HG03103 (cell line): Measurements from ENCODE around the gene FUNDC2.

Experiments
- ATAC-seq: cut with Tn5 transposase; IDR thresholded peaks from one replicate; pipeline ENCODE4 v1.9.1; 2021; ENCODE audit warnings: low read depth; ENCODE audit not compliant: unreplicated experiment

The FUNDC2 gene

DNA sequence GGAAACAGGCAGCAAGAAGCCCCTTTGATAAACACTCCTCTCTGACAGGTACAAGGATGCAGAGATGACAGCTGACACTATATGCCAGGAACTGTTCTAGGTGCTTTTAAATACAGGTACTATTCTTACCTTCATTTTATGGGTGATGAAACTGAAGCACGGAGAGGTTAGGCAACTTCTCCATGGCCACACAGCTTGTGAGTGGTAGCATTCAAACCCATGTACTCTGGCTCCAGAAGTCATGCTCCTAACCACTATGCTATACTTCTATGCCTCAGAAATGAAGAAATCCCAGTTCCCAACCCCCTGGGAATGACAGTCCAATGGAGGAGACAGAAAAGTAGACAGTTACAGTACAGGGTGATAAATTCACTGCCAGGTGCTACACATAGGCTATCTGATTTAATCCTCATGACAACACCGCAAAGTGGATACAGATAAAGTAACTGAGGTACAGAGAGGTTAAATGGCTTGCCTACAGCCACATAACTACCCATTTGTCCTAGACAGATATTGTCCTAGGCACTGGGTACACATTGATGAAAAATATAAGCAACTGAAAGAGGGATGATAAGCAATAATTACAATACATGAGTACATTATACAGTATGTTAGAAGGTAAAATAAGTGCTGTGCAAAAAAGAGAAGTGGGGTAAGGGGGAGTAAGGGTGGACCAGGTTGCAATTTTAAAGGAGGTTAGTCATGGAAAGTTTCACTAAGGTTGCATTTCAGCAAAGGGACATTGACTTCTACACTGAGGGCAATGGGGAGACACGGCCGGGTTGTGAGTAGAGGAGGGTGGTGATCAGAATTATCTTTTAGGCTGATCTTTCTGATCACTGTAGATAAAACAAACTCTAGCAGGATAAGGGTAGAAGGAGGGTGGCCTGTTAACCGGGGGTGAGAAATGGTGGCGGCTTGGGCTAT lies 2.5 kb upstream of the FUNDC2 start:
- no peak for ATAC-seq

DNA sequence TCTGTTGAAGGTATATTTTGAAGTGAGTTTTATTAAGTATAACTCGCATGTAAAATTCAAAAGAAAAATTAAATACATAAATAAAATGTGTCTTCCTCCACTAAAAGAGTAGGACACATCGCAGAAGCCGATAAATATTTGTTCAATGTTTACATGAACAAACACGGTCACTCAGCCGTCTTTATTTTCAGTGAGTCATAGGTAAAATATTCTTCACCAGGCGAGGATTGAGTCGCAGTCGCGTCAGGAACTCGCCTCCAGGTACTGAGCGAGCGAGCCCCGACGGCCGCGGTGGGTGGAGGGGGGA lies 271 bp upstream of the FUNDC2 start:
- no peak for ATAC-seq

- no peak for ATAC-seq
Measured at GRCh38 chrX:155027509-155028066, 944 bp downstream of the FUNDC2 start.

- ATAC-seq: no peak
Measured at GRCh38 chrX:155028129-155028528, 1.5 kb downstream of the FUNDC2 start.

DNA sequence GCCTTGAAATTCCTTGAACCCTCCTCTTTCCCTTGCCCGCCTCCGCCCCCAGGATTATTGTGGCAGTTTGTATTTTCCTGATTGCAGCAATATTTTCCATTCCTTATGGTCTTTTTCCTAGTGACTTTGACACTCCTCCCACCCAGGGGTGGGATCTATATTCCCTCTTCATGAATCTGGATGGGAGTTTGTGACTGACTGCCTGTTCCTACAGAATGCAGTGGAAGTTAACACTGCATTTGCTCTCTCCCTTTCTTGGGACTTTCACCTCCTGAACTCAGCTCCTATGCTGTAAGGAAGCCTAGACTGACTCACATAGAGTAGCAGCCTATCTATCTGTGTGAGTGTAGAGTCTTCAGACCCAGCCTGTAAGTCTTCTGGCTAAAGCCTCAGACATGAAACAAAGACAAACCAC lies 2.2 kb downstream of the FUNDC2 start:
- no peak for ATAC-seq

GRCh38 chrX:155031657-155032056 lies 5.0 kb downstream of the FUNDC2 start:
- ATAC-seq: no peak

- no peak for ATAC-seq
Measured at GRCh38 chrX:155035688-155036087, 9.0 kb downstream of the FUNDC2 start.

DNA sequence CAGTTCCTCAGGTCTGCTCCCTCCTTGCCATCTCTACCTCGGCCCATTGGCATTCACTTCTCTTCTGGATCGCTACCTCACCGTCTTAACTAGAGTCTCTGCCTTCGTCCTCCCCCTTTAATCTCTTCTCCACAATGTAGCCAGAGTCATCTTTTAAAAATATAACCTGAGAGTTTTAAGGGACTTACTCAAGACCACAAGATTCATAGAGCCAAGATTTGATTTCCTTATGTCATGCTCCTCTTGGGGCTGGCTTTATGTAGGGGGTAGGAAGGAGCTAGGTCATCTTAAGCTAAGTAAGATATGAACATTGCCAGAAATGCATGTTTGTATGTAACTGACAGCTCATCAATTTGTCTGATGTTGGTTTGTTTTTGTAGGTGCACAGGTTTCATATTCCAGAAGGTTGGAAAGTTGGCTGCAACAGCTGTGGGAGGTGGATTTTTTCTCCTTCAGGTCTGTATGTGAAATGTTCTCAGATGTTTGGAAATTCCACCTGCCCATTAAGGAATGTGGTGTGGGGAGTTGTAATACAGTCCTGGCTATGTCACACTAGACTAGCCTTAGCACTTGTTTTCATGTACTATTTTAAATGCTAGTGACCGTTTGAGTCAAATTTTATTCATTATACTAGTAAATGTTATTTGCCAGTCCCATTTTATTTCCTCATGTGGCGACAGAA lies 19.6 kb downstream of the FUNDC2 start:
- no peak for ATAC-seq

- no peak for ATAC-seq
Measured at GRCh38 chrX:155046811-155047528, 20.3 kb downstream of the FUNDC2 start.

DNA sequence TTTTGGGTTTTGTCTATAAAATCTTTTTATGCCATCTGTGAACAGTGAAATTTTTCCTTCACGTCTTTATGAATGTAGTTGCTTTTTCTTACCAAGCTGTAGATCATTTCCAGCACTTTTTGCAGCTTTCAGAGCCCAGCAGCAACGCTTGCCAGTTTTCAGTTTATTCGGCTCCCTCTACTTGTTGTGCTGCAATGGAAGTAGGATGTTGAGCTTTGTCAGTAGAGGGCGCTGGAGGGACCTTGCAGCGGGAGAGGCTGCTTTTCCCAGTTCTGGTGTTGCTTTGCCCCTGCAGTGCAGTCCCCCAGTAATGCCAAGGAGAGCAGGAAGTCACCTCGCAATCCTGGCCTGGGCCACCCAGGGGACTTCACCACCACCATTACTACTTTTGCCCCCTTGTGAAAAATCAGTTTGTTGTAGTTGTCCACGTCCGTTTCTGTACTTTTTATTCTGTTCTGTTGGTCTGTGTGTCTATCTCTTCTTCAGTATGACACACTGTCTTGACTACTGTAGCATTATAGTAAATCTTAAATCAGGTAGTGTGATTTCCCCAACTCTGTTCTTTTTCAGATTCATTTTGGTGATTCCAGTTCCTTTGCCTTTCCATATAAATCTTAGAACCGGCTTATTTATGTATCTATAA lies 22.5 kb downstream of the FUNDC2 start:
- no peak for ATAC-seq

GRCh38 chrX:155052738-155053498 lies 26.3 kb downstream of the FUNDC2 start:
- no peak for ATAC-seq

DNA sequence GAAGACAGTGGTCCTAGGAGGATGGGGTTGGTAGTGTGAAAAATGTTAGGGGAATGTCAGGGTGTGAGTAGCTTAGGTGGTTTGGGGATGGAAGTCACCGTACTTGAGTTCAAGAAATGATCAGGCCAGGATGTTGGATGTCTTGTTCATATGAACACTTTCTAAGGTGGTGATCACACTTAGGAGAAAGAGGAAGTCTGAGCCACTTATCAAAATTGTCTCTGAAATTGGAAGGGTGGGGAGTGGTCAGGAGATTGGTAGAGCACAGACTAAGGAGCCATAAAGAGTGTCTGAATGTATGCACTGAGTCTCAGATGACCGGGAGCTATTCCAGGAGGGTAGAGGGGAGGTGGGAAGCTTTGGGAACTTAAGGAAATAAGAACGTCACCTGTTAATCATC lies 27.0 kb downstream of the FUNDC2 start:
- ATAC-seq: no peak

DNA sequence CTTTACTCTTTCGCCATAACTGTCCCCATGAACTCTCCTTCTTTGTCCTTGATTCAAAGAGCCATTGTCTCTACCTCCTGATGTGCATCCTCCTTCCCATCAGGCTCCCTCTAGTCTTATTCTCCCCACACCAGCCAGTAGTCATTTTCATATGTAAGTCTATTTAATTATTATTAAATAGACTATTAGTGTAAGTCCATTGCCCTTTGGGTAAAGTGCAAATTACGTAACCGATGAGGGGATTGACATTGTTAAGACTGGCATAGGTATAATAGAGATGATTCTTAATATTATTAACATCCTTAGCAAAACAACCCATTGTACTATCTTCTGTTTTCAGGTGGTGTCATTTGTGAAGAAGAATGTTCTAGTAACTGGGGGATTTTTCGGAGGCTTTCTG lies 27.6 kb downstream of the FUNDC2 start:
- ATAC-seq: no peak

DNA sequence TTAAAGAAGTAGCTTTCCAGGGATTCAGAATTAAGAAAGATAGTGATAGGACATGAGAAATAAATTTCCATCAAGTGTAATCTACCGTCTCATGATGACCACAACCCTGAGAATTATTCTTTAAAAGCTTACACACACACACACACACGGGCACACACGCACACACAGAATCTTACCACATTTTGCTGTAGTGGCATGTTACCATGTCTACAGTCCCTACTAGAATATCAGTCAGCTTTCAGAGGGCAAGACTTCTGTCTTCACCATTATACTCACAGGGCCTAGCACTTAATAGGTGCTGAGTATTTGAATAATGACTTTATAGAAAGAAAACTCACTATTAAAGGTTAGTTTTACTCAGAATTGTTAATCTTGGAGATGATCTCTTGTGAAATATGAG lies 28.9 kb downstream of the FUNDC2 start:
- no peak for ATAC-seq

- ATAC-seq: no peak
Measured at GRCh38 chrX:155056471-155056870, 29.8 kb downstream of the FUNDC2 start.

DNA sequence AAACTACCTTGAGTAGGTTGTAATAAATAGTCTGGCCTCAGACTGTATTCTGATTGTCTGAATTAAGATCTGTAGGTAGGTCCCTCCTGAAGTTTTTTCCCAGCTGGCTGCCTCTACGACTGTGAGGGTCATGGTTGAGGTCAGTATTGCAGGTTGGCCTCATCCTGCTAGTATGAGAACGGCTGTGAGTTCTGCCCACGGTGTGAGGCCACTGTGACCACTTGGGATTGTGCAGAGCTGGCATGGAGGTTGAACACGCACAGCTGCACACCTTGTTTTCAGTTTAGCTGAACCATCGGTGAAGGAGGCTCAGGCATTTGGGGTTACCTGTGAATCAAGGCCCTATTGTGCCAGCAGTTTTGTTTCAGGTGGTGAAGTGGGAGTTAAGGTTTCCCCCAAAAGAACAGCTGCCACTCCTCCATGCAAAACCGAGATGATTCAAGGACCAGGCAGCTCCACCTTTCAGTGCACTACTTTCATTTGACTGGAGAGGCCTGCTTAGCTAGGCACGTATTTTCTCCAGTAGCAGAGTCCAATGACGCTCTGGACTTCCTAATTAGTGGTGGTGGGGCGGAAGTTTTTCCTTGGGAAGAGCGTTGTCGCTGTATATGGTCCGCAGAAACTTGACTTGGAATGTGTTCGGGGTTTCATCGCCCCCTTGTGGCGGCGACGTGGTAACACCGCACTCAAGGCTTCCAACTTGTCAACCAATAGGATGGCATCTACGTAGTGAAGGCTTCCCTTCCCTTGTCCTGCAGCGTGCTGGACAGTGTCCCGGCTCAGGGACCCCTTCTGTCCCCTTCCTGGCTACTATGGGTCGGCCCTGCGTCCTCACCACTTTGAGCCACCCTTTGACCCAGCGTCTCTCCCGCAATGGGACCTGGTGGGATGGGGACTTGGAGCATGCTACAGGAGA lies 30.5 kb downstream of the FUNDC2 start:
- ATAC-seq: no peak

DNA sequence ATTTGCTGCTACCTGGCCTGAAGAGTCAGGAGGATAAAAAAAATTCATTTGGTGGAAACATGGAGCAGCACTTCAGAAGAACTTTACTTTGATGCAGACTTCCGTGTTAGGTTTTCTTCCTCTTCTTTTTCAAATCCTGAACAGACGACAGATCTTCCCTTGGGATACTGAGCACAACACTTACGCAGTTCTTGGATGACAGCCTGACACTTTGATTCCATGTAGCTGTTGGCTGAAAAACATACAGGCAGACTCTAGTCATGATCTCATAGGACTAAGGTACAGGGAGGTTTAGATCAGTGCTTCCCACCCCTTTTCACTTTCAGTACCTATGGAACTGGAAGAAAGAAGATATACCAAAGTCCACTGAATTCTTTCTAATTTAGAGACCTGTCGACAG lies 35.1 kb downstream of the FUNDC2 start:
- no peak for ATAC-seq

DNA sequence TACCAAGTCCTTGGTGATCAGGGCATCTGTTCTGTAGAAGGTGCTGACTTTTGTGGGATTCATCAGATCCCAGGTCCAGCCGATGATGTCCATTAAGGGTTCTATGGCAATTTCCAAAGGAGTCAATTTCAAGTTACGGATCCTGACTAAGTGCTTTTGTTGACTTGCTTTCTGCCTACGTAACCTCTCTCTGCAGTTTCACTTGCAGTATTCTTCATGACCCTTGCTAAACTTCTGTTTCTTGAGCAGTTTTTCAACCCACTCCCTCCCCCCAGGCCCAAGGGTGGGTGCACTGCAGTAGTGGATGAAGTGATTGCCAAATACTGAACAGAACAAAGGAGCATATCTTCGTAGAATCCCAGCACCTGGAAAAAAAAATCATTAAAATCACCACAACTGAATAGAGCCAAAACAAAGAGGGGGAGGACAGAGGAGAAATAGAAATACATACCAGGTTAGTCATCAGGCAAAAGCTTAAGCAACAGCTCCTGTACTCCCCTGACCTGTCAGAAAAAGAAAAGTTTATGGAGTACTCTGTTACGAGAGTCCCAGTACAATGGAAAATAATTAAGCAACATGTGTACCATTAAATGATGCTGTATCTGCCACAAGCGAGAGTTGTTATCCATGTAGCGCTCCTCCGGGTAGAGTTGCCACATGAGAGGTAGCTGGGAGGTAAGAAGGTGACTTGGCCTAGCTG lies 38.5 kb downstream of the FUNDC2 start:
- no peak for ATAC-seq
